GM12892 (cell line): Measurements from ENCODE around the gene LIN9. TPM values are rescaled to one million over a fixed set of nuclear protein-coding genes. Genes with fewer than 3 reads are reported as not detected.
A peak's percentile ranks its signal among the peaks of the same experiment; 100 is the strongest.
"Not testable (repeated sequence)": the region's sequence is repeated elsewhere in the genome, so short reads cannot be mapped to it uniquely, and the experiment has no call there.

Source experiments
- DNase-seq: peaks from one replicate; pipeline ENCODE4 v3.0.0; 2011; ENCODE audit not compliant: insufficient read length
- FAIRE-seq: peaks from 2 replicates; lab custom pipeline; 2011; peaks lifted over from hg19 to GRCh38; lab: Jason Lieb, UNC
- POLR2A ChIP-seq: IDR thresholded peaks from 2 replicates; pipeline ENCODE4 v1.6.1; 2011; ENCODE audit warnings: low read depth, low read length, control low read depth
- POLR2AphosphoS5 ChIP-seq: IDR thresholded peaks from 2 replicates; pipeline ENCODE4 v1.6.1; 2011; ENCODE audit warnings: low read depth, low read length, control low read depth
- TAF1 ChIP-seq: IDR thresholded peaks from 2 replicates; pipeline ENCODE4 v1.6.1; 2011; ENCODE audit warnings: low read depth, mild to moderate bottlenecking, control low read depth, low read length, borderline replicate concordance
- polyA plus RNA-seq: library from polyadenylated mRNA; unstranded; fragments of >200 nt; gene quantifications from one replicate; pipeline ENCODE4 v1.2.1, GENCODE V29; 2012; ENCODE audit warnings: missing spikeins, inconsistent platforms; ENCODE audit not compliant: missing spikeins

Gene LIN9
- 4.3 TPM for polyA plus RNA-seq

- FAIRE-seq = peak; percentile 95
- peak; percentile 81 for DNase-seq
- TF ChIP-seq POLR2A = peak; percentile 76
- peak; percentile 56 for TF ChIP-seq POLR2AphosphoS5
- TF ChIP-seq TAF1 = peak; percentile 87; the same call in 1 of the 2 replicates
These were observed at the start of gene LIN9 for GRCh38 chr1:226308723-226309397. LIN9 (minus strand) TSS chr1:226309164; CDS start chr1:226309139, 25 bp downstream.

- TF ChIP-seq TAF1 (no peak), POLR2A (no peak), POLR2AphosphoS5 (no peak)
- FAIRE-seq (no peak), DNase-seq (no peak)
These were observed 48.5 kb upstream of the LIN9 start for GRCh38 chr1:226357416-226357815.

- FAIRE-seq (peak; percentile 64), DNase-seq (no peak)
- TF ChIP-seq TAF1 = no peak
- TF ChIP-seq POLR2AphosphoS5 = no peak
- TF ChIP-seq POLR2A = no peak
These were observed 46.9 kb upstream of the LIN9 start for GRCh38 chr1:226355669-226356551.

GRCh38 chr1:226355016-226355415 is 46.1 kb upstream of the LIN9 start:
- TF ChIP-seq POLR2AphosphoS5 (no peak), POLR2A (no peak), TAF1 (no peak)
- no peak for FAIRE-seq
- DNase-seq = no peak

GRCh38 chr1:226353698-226354525 is 44.9 kb upstream of the LIN9 start:
- no peak for FAIRE-seq
- TF ChIP-seq POLR2A = no peak
- no peak for TF ChIP-seq TAF1
- TF ChIP-seq POLR2AphosphoS5 = no peak
- DNase-seq = no peak

GRCh38 chr1:226351709-226352108 is 42.7 kb upstream of the LIN9 start:
- DNase-seq = no peak
- TF ChIP-seq TAF1 (no peak), POLR2A (no peak), POLR2AphosphoS5 (no peak)
- no peak for FAIRE-seq

GRCh38 chr1:226350519-226350865 is 41.5 kb upstream of the LIN9 start:
- TF ChIP-seq POLR2A = no peak
- TF ChIP-seq TAF1 = no peak
- no peak for TF ChIP-seq POLR2AphosphoS5
- FAIRE-seq (peak; percentile 46), DNase-seq (no peak)

- peak; percentile 37 for DNase-seq
- peak; percentile 17 for FAIRE-seq
- TF ChIP-seq POLR2AphosphoS5 (no peak), POLR2A (no peak), TAF1 (no peak)
These were observed 41.0 kb upstream of the LIN9 start for GRCh38 chr1:226349801-226350518.

- no peak for TF ChIP-seq POLR2AphosphoS5
- TF ChIP-seq POLR2A = no peak
- no peak for TF ChIP-seq TAF1
- DNase-seq (no peak), FAIRE-seq (no peak)
These were observed 40.1 kb upstream of the LIN9 start for GRCh38 chr1:226349081-226349480.

GRCh38 chr1:226344441-226345259 is 35.7 kb upstream of the LIN9 start:
- TF ChIP-seq POLR2A (no peak), TAF1 (no peak), POLR2AphosphoS5 (no peak)
- DNase-seq (no peak), FAIRE-seq (no peak)

GRCh38 chr1:226342656-226343055 is 33.7 kb upstream of the LIN9 start:
- TF ChIP-seq POLR2A (no peak), POLR2AphosphoS5 (no peak), TAF1 (no peak)
- no peak for FAIRE-seq

GRCh38 chr1:226340111-226340510 is 31.1 kb upstream of the LIN9 start:
- not testable (repeated sequence) for DNase-seq, FAIRE-seq

More at GRCh38 chr1:226342656-226343055, 33.7 kb upstream of the LIN9 start:
- DNase-seq = no peak
